A549 (cell line): ENCODE results near the gene SNX30.

ENCODE experiments used
- CTCF ChIP-seq: fragments of >200 bp; sonication (Bioruptor Twin); formaldehyde crosslinking; IDR thresholded peaks from 3 replicates; pipeline ENCODE4 v1.5.1; 2016
- EP300 ChIP-seq, 2 experiments: fragments of >200 bp; sonication (Bioruptor Twin); formaldehyde crosslinking; IDR thresholded peaks; 2 replicates in 1 of 2; 3 replicates in 1 of 2; pipeline ENCODE4 v1.6.1; 2016 to 2017
- ESRRA ChIP-seq: fragments of 150-350 bp; IDR thresholded peaks from 2 replicates; pipeline ENCODE4 v1.6.1; 2014; ENCODE audit warnings: mild to moderate bottlenecking, low read length, borderline replicate concordance
- FOSL2 ChIP-seq, 2 experiments: fragments of 450-650 bp in 1 of 2; fragments of >200 bp in 1 of 2; sonication (Bioruptor Twin) in 1 of 2; formaldehyde crosslinking; IDR thresholded peaks; 2 replicates each; pipeline versions ENCODE4 v1.5.0 to v1.6.1; 2016 to 2020; ENCODE audit warnings: mild to moderate bottlenecking in 1 of 2, moderate library complexity in 1 of 2
- FOXS1 ChIP-seq: fragments of 250-450 bp; sonication (Bioruptor Pico); IDR thresholded peaks from 2 replicates; pipeline ENCODE4 v1.5.0; 2020; ENCODE audit warnings: mild to moderate bottlenecking, moderate library complexity
- GATA3 ChIP-seq: IDR thresholded peaks from 2 replicates; pipeline ENCODE4 v1.6.1; 2012; ENCODE audit warnings: borderline replicate concordance
- HDAC2 ChIP-seq: fragments of 200-600 bp; sonication (generic); IDR thresholded peaks from 2 replicates; pipeline ENCODE4 v1.6.1; 2016
- HOXB13 ChIP-seq: fragments of 250-450 bp; sonication (Bioruptor Pico); IDR thresholded peaks from 2 replicates; pipeline ENCODE4 v1.5.0; 2020; ENCODE audit warnings: low read depth, mild to moderate bottlenecking, moderate library complexity
- MYC ChIP-seq: IDR thresholded peaks from 2 replicates; pipeline ENCODE4 v1.6.1; 2012; ENCODE audit warnings: mild to moderate bottlenecking, inconsistent platforms, low read length, improper control_type of control experiment, borderline replicate concordance
- POLR2A ChIP-seq: IDR thresholded peaks from 2 replicates; pipeline ENCODE4 v1.6.1; 2012; ENCODE audit warnings: mild to moderate bottlenecking, low read length
- RFX5 ChIP-seq: fragments of 450-650 bp; IDR thresholded peaks from 2 replicates; pipeline ENCODE4 v1.7.1; 2014; ENCODE audit warnings: antibody characterized with exemption, mild to moderate bottlenecking, moderate library complexity
- SMC3 ChIP-seq: fragments of >200 bp; sonication (Bioruptor Twin); formaldehyde crosslinking; IDR thresholded peaks from 3 replicates; pipeline ENCODE4 v1.6.1; 2018; ENCODE audit warnings: inconsistent platforms
- ZC3H11A ChIP-seq: fragments of 450-650 bp; IDR thresholded peaks from 2 replicates; pipeline ENCODE4 v1.6.1; 2014; ENCODE audit warnings: antibody characterized with exemption, mild to moderate bottlenecking
- TF ChIP-seq, protein P1 (sequence below): fragments of >200 bp; sonication (Bioruptor Twin); formaldehyde crosslinking; IDR thresholded peaks from 3 replicates; pipeline ENCODE4 v1.6.1; 2016

DNA sequence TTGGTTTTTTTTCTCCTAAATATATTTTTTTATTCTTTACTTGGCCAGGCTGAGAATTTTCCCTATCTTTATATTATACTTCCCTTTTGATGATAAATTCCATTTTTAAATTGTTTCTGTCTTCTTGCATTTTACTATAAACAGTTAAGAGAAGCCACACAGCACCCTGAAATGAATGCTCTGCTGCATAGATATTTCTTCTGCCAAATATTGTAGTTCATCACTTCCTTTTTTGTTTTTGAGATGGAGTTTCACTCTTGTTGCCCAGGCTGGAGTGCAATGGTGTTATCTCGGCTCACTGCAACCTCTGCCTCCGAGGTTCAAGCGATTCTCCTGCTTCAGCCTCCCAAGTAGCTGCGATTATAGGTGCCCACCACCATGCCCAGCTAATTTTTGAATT is 24.1 kb upstream of the SNX30 start:
- TF ChIP-seq MYC (no peak), HDAC2 (no peak), FOSL2 (IDR thresholded peaks at IDR 0.05) (no peak), FOSL2 (CRISPR knock-in tag; IDR thresholded peaks at IDR 0.05) (no peak), FOXS1 (CRISPR knock-in tag) (no peak), CTCF (no peak), HOXB13 (no peak), ZC3H11A (no peak), POLR2A (no peak), GATA3 (no peak), EP300 (IDR thresholded peaks at IDR 0.05) (no peak), SMC3 (no peak), ESRRA (no peak), RFX5 (no peak)
- TF ChIP-seq, protein P1, sequence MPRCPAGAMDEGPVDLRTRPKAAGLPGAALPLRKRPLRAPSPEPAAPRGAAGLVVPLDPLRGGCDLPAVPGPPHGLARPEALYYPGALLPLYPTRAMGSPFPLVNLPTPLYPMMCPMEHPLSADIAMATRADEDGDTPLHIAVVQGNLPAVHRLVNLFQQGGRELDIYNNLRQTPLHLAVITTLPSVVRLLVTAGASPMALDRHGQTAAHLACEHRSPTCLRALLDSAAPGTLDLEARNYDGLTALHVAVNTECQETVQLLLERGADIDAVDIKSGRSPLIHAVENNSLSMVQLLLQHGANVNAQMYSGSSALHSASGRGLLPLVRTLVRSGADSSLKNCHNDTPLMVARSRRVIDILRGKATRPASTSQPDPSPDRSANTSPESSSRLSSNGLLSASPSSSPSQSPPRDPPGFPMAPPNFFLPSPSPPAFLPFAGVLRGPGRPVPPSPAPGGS = no peak
